IMR-90 (cell line): Measurements from ENCODE around the gene IQCC. TPM values are rescaled to one million over a fixed set of nuclear protein-coding genes. Genes with fewer than 3 reads are reported as not detected.

ENCODE experiments used
- ATAC-seq: fragments of 200-7000 bp; cut with Tn5 transposase; 2 replicates; pipeline ENCODE4 v1.9.1; 2020; ENCODE audit warnings: low read depth, mild to moderate bottlenecking, moderate library complexity
- BruUV-seq: library from RNA; stranded (reverse); fragments of 400-500 nt; replicated peaks from 2 replicates; lab custom pipeline; 2021; lab: Mats Ljungman, UMichigan
- CTCF ChIA-PET: fragments of 300-600 bp; formaldehyde crosslinking; extraction: SDS; loops from one replicate; lab custom pipeline; 2021; ENCODE audit warnings: antibody characterized with exemption; lab: Yijun Ruan, JAX
- POLR2A ChIA-PET: fragments of 300-600 bp; sonication (Branson Sonifier 250); formaldehyde crosslinking; loops from one replicate; lab custom pipeline; 2022; ENCODE audit warnings: antibody characterized with exemption; ENCODE audit not compliant: unreplicated experiment; lab: Charles Lee
- DNase-seq: peaks from one replicate; pipeline ENCODE4 v3.0.0; 2013
- H2AFZ ChIP-seq: replicated peaks from 2 replicates; pipeline ENCODE3; 2013; ENCODE audit warnings: low read length, mild to moderate bottlenecking; ENCODE audit not compliant: poor library complexity
- H2AK5ac ChIP-seq: 2 replicates; pipeline ENCODE4 v1.6.1; 2013; ENCODE audit warnings: low read depth, low read length, inconsistent platforms
- H2AK9ac ChIP-seq: replicated peaks from 2 replicates; pipeline ENCODE3; 2013; ENCODE audit warnings: mild to moderate bottlenecking, low read depth, low read length, moderate library complexity; ENCODE audit not compliant: poor library complexity
- H2BK120ac ChIP-seq: 2 replicates; pipeline ENCODE4 v1.6.1; 2013; ENCODE audit warnings: low read depth, low read length, inconsistent platforms
- H2BK15ac ChIP-seq: 3 replicates; pipeline ENCODE4 v1.6.1; 2013; ENCODE audit warnings: low read depth, low read length, inconsistent platforms
- H2BK20ac ChIP-seq: 2 replicates; pipeline ENCODE4 v1.6.1; 2013; ENCODE audit warnings: low read depth, mild to moderate bottlenecking, inconsistent platforms, low read length, moderate library complexity
- H2BK5ac ChIP-seq: 2 replicates; pipeline ENCODE4 v1.6.1; 2013; ENCODE audit warnings: mild to moderate bottlenecking, low read depth, low read length, inconsistent platforms; ENCODE audit not compliant: poor library complexity, severe bottlenecking
- H3K14ac ChIP-seq: replicated peaks from 2 replicates; pipeline ENCODE4 v1.6.1; 2013; ENCODE audit warnings: low read depth, low read length, inconsistent platforms
- H3K18ac ChIP-seq: 2 replicates; pipeline ENCODE4 v1.6.1; 2013; ENCODE audit warnings: low read depth, low read length, control low read depth
- H3K23ac ChIP-seq: 2 replicates; pipeline ENCODE4 v1.6.1; 2013; ENCODE audit warnings: low read depth, low read length, inconsistent platforms
- H3K27ac ChIP-seq: 2 replicates; pipeline ENCODE4 v1.5.1; 2013; ENCODE audit warnings: mild to moderate bottlenecking, control low read depth, low read length; ENCODE audit not compliant: insufficient read depth
- H3K27me3 ChIP-seq: 2 replicates; pipeline ENCODE4 v1.6.1; 2013; ENCODE audit warnings: low read length; ENCODE audit not compliant: control insufficient read depth, insufficient read depth
- H3K36me3 ChIP-seq: 2 replicates; pipeline ENCODE4 v1.6.1; 2013; ENCODE audit warnings: low read length, mixed read lengths; ENCODE audit not compliant: control insufficient read depth, insufficient read depth
- H3K4ac ChIP-seq: 2 replicates; pipeline ENCODE4 v1.6.1; 2013; ENCODE audit warnings: low read depth, low read length, inconsistent platforms
- H3K4me1 ChIP-seq: 2 replicates; pipeline ENCODE4 v1.6.1; 2013; ENCODE audit warnings: low read length, mixed read lengths; ENCODE audit not compliant: control insufficient read depth, insufficient read depth
- H3K4me2 ChIP-seq: 2 replicates; pipeline ENCODE4 v1.6.1; 2013; ENCODE audit warnings: low read depth, mild to moderate bottlenecking, control low read depth, low read length, moderate library complexity
- H3K4me3 ChIP-seq: 2 replicates; pipeline ENCODE4 v1.5.1; 2013; ENCODE audit warnings: low read depth, mild to moderate bottlenecking, control low read depth, low read length, moderate library complexity; ENCODE audit not compliant: insufficient read depth
- H3K56ac ChIP-seq: 2 replicates; pipeline ENCODE4 v1.6.1; 2013; ENCODE audit warnings: low read length, inconsistent platforms; ENCODE audit not compliant: insufficient read depth; ENCODE audit errors: extremely low read depth
- H3K79me1 ChIP-seq, 2 experiments: 2 replicates each; pipeline ENCODE4 v1.6.1; 2013; ENCODE audit warnings: low read length in 2 of 2, inconsistent platforms in 1 of 2, low read depth in 1 of 2
- H3K9ac ChIP-seq: 2 replicates; pipeline ENCODE4 v1.6.1; 2013; ENCODE audit warnings: low read depth, low read length, control low read depth
- H3K9me1 ChIP-seq: 2 replicates; pipeline ENCODE4 v1.6.1; 2013; ENCODE audit warnings: low read length, inconsistent platforms; ENCODE audit not compliant: insufficient read depth
- H3K9me3 ChIP-seq: 2 replicates; pipeline ENCODE4 v1.6.1; 2013; ENCODE audit warnings: low read length; ENCODE audit not compliant: control insufficient read depth, insufficient read depth
- H4K20me1 ChIP-seq: 2 replicates; pipeline ENCODE4 v1.6.1; 2013; ENCODE audit warnings: low read length, inconsistent platforms; ENCODE audit not compliant: insufficient read depth
- H4K5ac ChIP-seq: 2 replicates; pipeline ENCODE4 v1.6.1; 2013; ENCODE audit warnings: mild to moderate bottlenecking, low read depth, low read length, control low read depth
- H4K8ac ChIP-seq, 2 experiments: 2 replicates each; pipeline ENCODE4 v1.6.1; 2013; ENCODE audit warnings: low read depth in 2 of 2, low read length in 2 of 2, control low read depth in 1 of 2, inconsistent platforms in 1 of 2
- H4K91ac ChIP-seq: 2 replicates; pipeline ENCODE4 v1.6.1; 2013; ENCODE audit warnings: low read depth, low read length, inconsistent platforms; ENCODE audit not compliant: insufficient read depth
- BHLHE40 ChIP-seq: fragments of 150-350 bp; IDR thresholded peaks from 2 replicates; pipeline ENCODE4 v1.6.1; 2016; ENCODE audit warnings: mild to moderate bottlenecking, low read depth, low read length
- CEBPB ChIP-seq: IDR thresholded peaks from 2 replicates; pipeline ENCODE4 v1.6.1; 2012; ENCODE audit warnings: low read depth, low read length, improper control_type of control experiment
- CHD1 ChIP-seq: IDR thresholded peaks from 2 replicates; pipeline ENCODE4 v1.6.1; 2012; ENCODE audit warnings: low read depth, low read length, improper control_type of control experiment
- CTCF ChIP-seq: conservative IDR thresholded peaks from 2 replicates; pipeline ENCODE4 v1.5.1; 2012; ENCODE audit warnings: mild to moderate bottlenecking, low read depth, low read length, improper control_type of control experiment
- ELK1 ChIP-seq: fragments of 150-350 bp; IDR thresholded peaks from 2 replicates; pipeline ENCODE4 v1.6.1; 2016; ENCODE audit warnings: low read depth, mild to moderate bottlenecking, low read length, moderate library complexity, borderline replicate concordance
- FOS ChIP-seq: fragments of 150-350 bp; IDR thresholded peaks from 2 replicates; pipeline ENCODE4 v1.6.1; 2016; ENCODE audit warnings: low read depth, low read length
- MAFK ChIP-seq: IDR thresholded peaks from 2 replicates; pipeline ENCODE4 v1.6.1; 2012; ENCODE audit warnings: low read depth, low read length, improper control_type of control experiment
- MAZ ChIP-seq: IDR thresholded peaks from 2 replicates; pipeline ENCODE4 v1.6.1; 2012; ENCODE audit warnings: low read depth, mild to moderate bottlenecking, low read length, improper control_type of control experiment, moderate library complexity, borderline replicate concordance
- MXI1 ChIP-seq: IDR thresholded peaks from 2 replicates; pipeline ENCODE4 v1.6.1; 2012; ENCODE audit warnings: low read depth, mild to moderate bottlenecking, low read length, moderate library complexity, borderline replicate concordance
- NFE2L2 ChIP-seq: fragments of 150-350 bp; IDR thresholded peaks from 2 replicates; pipeline ENCODE4 v1.6.1; 2016; ENCODE audit warnings: low read depth, mild to moderate bottlenecking, low read length
- POLR2A ChIP-seq: IDR thresholded peaks from 2 replicates; pipeline ENCODE4 v1.6.1; 2012; ENCODE audit warnings: mild to moderate bottlenecking, low read depth, low read length
- RAD21 ChIP-seq: IDR thresholded peaks from 2 replicates; pipeline ENCODE4 v1.6.1; 2012; ENCODE audit warnings: low read length, improper control_type of control experiment
- RCOR1 ChIP-seq: IDR thresholded peaks from 2 replicates; pipeline ENCODE4 v1.6.1; 2012; ENCODE audit warnings: mild to moderate bottlenecking, low read length, improper control_type of control experiment; ENCODE audit not compliant: insufficient replicate concordance
- RFX5 ChIP-seq: IDR thresholded peaks from 2 replicates; pipeline ENCODE4 v1.8.0; 2012; ENCODE audit warnings: low read depth, mild to moderate bottlenecking, low read length, moderate library complexity
- WGBS, 2 experiments: methylation state at CpG; one replicate each; pipeline versions ENCODE4 v1.1.5 to v1.1.7; 2013; ENCODE audit warnings: missing lambda C conversion rate in 2 of 2; ENCODE audit not compliant: insufficient read length in 1 of 2; ENCODE audit errors: extremely low coverage in 2 of 2; 5-methylcytosine and 5-hydroxymethylcytosine counted together
- dilution Hi-C: fragments of 300-500 bp; cut with HindIII; formaldehyde crosslinking; loops from one replicate; pipeline ENCODE4 v1.14.3; 2018; ENCODE audit warnings: low sequenced_read_pairs; ENCODE audit not compliant: unreplicated experiment
- in situ Hi-C: fragments of 300-500 bp; cut with MboI; formaldehyde crosslinking; loops from 3 replicates; pipeline ENCODE4 v1.14.3; 2019; ENCODE audit warnings: low sequenced_read_pairs, inconsistent platforms, mixed read lengths
- intact Hi-C: fragments of 100-400 bp; cut with micrococcal nuclease; formaldehyde crosslinking; loops from 2 replicates; pipeline ENCODE4 v1.10.0; 2022
- polyA plus RNA-seq, 3 experiments: library from polyadenylated mRNA; depleted of rRNA; stranded (reverse); fragments of >200 nt; gene quantifications; 2 replicates each; pipeline ENCODE4 v1.2.3, GENCODE V29; 2012; ENCODE audit warnings: low replicate concordance in 1 of 3
- total RNA-seq: library from RNA; depleted of rRNA; stranded (reverse); fragments of >200 nt; gene quantifications from 2 replicates; pipeline ENCODE4 v1.2.3, GENCODE V29; 2012
- TF ChIP-seq, protein P1 (sequence below): fragments of 150-350 bp; IDR thresholded peaks from 2 replicates; pipeline ENCODE4 v1.6.1; 2017; ENCODE audit warnings: mild to moderate bottlenecking, antibody characterized with exemption, low read length, low read depth

IQCC gene
- total and polyA plus RNA-seq, 2 of the 4 experiments (the other 2 are of a cell fraction): 1.6 to 2.2 TPM

DNA sequence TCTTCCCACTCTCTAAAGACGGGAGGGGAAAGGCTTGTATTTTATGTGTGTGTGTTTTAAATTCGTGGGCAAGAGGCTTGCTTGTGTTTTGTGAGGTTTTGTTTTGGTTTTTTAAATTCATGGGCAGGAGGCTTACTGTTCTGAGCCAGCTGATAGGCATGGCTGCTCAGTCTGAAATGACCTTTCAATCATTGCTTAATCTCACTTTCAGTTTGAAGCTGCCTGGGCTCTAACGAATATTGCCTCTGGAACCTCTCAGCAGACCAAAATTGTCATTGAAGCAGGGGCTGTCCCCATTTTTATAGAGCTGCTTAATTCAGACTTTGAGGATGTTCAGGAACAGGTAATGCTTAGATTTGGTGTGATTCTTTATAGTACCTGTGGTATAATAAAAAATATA lies 46.3 kb upstream of the IQCC start:
- no peak overlapping the region for H4K91ac ChIP-seq
- no peak overlapping the region for H3K4ac ChIP-seq
- H3K4me2 ChIP-seq: no peak overlapping the region
- H2BK20ac ChIP-seq: no peak overlapping the region
- H2BK15ac ChIP-seq: no peak overlapping the region
- no peaks in the 10 kb centered on the region for H4K20me1 ChIP-seq
- H3K9ac ChIP-seq: no peak overlapping the region
- peaks cover 17 to 43% of the 10 kb centered on the region in 2 experiments for H3K79me1 ChIP-seq
- no peaks in the 10 kb centered on the region for H3K4me1 ChIP-seq
- no peak overlapping the region for H4K5ac ChIP-seq
- in situ Hi-C loops (no loop called here), intact Hi-C loops (no loop called here), dilution Hi-C loops (no loop called here)
- no peak for DNase-seq
- H3K9me1 ChIP-seq: peaks cover 3% of the 10 kb centered on the region; the same call in 1 of the 2 replicates
- ChIA-PET POLR2A (no interaction called here), CTCF (no interaction called here)
- WGBS, 2 experiments: 100% methylated on average over 1 of the region's 3 CpGs; no CpG with 5 or more reads in 1 of the 2 experiments
- no peaks in the 10 kb centered on the region for H3K27me3 ChIP-seq
- peaks cover 51% of the 10 kb centered on the region for H3K36me3 ChIP-seq
- no peak overlapping the region for H2BK5ac ChIP-seq
- no peak for TF ChIP-seq CEBPB
- TF ChIP-seq CHD1: no peak
- TF ChIP-seq MAFK: no peak
- TF ChIP-seq NFE2L2: no peak
- TF ChIP-seq RCOR1: no peak
- TF ChIP-seq RFX5: no peak
- TF ChIP-seq RAD21: no peak
- TF ChIP-seq MAZ: no peak
- no peak for TF ChIP-seq FOS
- no peak for TF ChIP-seq POLR2A
- TF ChIP-seq, protein P1, sequence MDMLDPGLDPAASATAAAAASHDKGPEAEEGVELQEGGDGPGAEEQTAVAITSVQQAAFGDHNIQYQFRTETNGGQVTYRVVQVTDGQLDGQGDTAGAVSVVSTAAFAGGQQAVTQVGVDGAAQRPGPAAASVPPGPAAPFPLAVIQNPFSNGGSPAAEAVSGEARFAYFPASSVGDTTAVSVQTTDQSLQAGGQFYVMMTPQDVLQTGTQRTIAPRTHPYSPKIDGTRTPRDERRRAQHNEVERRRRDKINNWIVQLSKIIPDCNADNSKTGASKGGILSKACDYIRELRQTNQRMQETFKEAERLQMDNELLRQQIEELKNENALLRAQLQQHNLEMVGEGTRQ: no peak
- no peak for TF ChIP-seq BHLHE40
- TF ChIP-seq ELK1: no peak
- TF ChIP-seq CTCF: no peak
- TF ChIP-seq MXI1: no peak
- H3K18ac ChIP-seq: no peak overlapping the region
- no TSS peak for BruUV-seq
- H3K27ac ChIP-seq: no peak overlapping the region
- H2BK120ac ChIP-seq: no peak overlapping the region
- H3K4me3 ChIP-seq: no peak overlapping the region
- H2AK5ac ChIP-seq: no peak overlapping the region
- H3K56ac ChIP-seq: no peak overlapping the region
- ATAC-seq: no peak
- no peak overlapping the region for H3K14ac ChIP-seq
- no peak overlapping the region for H2AK9ac ChIP-seq
- H3K9me3 ChIP-seq: no peaks in the 10 kb centered on the region
- H3K23ac ChIP-seq: no peak overlapping the region
- H2AFZ ChIP-seq: no peak overlapping the region
- H4K8ac ChIP-seq: no peak overlapping the region
